NCI-H2171 (cell line): ENCODE results near the gene CPSF4.
A peak's percentile ranks its signal among the peaks of the same experiment; 100 is the strongest.

Experiments
- DNase-seq: peaks from one replicate; lab custom pipeline; 2025; lab: John Stamatoyannopoulos, UW

Gene CPSF4

GRCh38 chr7:99448855-99449254 lies 10.1 kb downstream of the CPSF4 start:
- no peak for DNase-seq

DNA sequence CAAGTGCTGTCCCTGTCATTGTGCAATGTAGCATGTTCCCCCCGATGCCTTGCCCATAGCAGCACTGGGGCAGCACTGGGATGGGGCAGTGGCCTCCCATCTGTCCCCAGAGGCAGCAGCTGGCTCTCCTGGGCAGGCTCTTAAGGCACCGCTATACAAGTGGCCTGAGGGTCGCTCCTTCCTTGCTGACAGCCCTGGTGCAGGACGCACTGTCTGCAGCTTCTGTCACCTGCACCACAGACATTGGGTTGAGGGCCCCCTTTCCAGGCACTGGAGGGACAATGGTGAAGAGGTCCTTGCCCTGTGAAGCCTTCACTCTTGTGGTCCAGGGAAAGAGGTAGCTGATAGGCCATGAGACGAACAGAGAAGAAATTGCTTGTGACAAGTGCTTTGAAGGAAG lies 10.6 kb downstream of the CPSF4 start:
- DNase-seq: no peak

- no peak for DNase-seq
Measured at GRCh38 chr7:99451936-99452335, 13.2 kb downstream of the CPSF4 start.

DNA sequence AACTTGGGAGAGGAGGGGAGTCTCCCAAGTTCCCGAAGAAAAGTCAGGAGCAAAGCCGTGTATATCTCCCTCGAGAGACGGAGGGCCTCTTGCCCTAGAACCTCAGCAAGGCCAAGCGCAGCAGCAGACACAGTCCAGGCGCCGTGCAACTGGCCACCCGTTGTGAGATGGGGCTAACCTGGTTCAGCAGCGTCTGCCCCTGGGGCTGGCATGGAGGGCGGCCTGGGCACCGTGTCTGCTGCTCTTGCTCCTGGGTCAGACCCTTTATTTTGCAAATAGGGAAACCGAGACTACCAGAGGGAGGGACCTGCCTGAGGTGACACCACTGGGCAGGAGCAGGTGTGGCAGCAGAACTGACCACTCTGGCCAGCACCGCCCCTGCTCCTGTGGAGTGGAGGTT lies 13.8 kb downstream of the CPSF4 start:
- no peak for DNase-seq

- no peak for DNase-seq
Measured at GRCh38 chr7:99453105-99453504, 14.4 kb downstream of the CPSF4 start.

DNA sequence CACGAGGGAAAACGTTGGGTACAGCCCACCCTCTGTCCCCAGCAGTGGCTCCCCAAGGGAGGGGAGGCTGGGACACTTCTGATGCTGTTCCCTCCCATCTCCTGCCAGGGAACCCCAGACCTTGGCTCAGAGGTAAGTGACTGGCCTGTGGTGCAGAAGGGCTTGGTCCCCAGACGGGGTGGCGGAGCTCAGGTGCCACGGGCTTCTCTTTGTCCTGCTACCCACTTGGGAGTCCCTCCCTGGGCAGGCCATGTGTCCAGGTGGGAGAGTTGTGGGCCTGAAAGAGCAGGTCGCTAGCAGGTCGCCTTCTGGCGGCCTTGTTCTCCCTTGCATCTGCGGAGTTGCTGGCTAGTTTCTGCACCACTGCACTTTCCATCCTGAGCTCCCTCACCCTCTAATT lies 17.1 kb downstream of the CPSF4 start:
- DNase-seq: no peak

DNA sequence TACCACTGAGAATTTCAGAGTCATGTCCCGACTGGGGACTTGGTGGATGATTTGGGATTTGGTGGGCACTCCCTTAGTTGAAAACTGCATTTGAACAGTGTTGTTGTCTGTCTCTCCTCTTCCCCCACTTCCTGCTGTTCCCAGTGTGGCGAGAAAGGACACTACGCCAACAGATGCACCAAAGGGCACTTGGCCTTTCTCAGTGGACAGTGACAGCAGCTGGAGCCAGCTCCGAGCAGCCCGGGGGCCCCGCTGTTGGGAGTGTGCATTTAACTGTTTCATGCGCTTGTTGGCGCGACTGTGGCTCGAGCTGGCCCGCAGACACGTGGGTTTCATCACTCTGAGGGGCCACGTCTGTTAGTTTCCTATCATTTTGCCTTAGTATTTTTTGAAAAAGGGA lies 17.5 kb downstream of the CPSF4 start:
- no peak for DNase-seq

DNA sequence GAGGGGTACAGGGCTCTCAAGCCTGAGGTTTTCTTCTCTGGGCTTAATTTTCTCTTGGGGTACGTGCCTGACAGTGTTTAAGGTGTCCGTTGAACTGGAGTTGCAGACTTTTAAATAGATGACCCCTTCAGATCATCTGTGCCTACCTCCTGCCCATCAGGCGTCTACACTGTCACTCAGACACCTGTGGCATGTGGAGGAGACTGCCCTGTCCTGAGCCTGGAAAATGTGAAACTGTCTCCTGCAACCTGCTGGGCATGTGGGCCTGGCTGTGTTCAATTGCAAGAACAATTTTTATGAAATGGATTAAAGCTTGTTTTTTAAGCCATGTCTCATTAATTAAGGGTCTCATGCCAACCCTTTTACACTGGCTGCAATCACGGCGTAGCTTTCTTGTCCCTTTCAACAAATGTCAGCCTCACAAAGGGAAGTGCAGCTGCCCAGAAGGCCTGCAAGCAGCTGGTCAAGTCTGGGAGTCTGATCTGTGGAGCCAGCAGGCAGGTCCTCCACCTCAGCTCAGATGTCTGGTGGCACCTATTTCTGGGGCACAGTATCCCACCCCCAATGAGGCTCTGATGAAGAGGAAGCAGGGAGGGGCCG lies 18.4 kb downstream of the CPSF4 start:
- DNase-seq: no peak

DNA sequence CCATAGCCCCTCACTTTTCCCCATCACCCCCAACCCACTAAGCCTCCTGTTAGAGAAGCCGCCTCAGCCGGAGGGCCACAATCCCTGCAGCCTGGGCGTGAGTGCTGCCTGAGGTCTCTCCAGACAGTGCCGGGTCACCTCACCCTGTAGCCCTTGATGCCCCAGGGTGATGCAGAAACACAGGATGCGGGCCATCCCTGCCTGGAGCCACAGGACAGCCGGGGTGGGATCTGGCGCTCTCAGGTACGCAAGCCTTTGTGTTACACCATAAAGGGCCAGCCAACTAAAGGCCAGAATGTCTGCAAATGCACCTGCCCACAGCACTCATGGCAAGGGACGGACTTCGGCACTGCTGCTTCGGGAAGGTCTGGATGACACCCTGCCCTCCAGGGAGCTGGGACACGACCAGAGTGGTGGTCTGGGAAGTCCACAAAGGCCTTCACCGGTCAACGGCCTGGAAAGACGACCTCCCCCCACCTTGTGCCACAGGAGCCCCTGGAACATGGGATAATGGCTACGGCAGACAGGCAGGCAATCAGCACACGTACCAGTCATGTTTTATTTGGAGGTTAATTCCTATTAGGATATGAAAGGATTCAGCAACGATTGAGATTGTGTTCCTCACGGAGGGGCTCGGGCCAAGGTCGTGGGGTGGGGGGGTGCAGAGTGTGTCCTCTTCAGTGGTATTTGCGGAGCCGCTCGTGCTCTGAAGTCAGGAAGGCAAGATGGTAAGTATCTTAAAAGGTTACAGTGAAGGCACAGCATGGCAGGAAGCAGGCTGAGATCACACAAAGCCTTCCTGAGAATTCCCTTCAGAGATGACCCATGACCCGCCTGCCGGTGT lies 19.1 kb downstream of the CPSF4 start:
- no peak for DNase-seq

DNA sequence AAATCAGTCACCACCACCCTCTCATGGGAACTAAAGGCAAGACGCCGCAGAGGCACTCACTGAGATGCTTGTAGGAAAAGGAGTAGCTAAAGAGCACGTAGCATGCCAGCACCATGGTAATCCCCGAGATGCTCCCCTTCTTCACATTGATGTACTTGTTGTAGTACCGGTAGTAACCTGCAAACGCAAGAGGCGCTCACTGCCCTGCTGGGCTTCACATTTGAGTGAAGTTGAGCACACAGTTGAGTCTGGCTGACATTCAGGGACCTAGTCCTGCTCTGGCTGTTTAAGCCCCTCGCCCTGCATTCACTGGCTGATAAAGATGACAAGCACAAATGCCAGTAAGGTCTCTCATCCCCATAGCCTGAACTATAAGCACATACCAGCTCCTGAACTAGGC lies 20.3 kb downstream of the CPSF4 start:
- DNase-seq: no peak

- DNase-seq: no peak
Measured at GRCh38 chr7:99460651-99461050, 21.9 kb downstream of the CPSF4 start.

GRCh38 chr7:99461221-99461620 lies 22.5 kb downstream of the CPSF4 start:
- no peak for DNase-seq

DNA sequence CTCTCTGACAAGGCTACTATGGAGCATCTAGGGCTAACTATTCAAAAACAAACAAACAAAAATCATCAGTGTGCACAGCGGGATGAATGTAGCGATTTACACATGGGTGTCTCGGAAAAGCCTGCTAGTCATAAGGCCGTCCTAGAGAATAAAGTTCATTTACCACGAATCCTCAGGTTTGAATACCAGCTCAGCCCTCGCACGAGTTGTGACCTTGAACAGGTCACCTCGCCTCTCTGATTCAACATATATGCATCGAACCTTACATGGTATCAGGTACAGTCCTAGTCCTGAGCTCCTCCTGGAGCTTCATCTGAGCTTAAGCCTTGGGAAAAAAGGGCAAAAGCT lies 26.7 kb downstream of the CPSF4 start:
- DNase-seq: no peak

DNA sequence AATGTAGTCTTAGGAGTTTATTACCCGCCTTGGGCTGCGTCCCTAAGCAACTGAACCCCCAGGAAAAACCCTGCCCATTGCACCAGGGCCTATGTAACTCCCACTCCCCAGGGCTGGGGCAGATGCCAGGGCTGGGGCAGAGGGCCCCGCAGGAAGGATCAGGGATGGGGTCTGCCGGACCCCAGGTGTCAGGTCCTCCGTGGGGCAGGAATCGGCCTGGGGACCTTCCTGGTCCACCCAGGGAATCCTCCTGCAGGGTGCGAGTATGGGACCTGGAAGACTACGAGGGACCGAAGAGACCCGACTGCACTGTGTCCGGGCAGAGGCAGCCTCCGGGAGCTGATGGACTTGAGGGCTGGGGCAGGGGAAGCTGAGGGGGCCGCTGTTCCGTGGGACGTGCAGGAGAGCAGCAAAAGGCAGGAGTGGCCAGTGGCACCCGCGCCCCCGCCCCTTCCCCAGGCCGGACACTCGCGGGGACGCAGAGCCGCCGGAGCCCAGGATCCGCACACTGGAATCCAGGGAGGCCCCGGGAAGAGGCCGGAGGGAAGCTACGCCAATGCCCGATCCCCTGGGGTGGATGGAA lies 29.7 kb downstream of the CPSF4 start:
- DNase-seq: no peak

DNA sequence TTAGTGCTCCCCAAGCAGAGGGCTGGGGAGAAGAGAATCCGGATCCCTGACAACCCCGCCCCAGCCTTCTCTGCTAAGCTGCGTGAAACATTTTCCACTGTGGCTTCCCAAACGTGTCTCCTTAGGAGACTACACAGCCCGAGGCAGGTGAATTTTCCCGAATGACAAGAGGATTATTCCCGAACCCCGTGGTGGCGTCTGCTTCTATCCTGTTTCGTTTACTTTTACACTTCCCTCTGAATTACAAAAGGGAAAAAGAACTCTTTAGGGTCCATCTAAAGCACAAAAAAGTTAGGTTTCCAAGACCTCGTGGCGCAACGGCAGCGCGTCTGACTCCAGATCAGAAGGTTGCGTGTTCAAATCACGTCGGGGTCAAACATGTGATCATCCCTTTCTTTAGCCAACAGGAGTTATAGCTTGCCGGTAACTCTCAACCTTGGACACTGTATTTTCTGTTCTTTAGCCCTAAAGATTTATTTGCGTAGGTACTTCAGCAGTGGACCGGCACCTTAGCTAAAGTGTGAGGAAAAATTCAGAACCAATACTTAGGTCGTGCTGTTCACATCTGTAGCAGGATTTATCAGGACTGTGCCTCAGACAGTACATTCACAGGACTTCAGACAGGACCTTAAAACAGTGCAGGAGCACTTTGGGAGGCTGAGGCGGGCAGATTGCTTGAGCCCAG lies 30.8 kb downstream of the CPSF4 start:
- no peak for DNase-seq

DNA sequence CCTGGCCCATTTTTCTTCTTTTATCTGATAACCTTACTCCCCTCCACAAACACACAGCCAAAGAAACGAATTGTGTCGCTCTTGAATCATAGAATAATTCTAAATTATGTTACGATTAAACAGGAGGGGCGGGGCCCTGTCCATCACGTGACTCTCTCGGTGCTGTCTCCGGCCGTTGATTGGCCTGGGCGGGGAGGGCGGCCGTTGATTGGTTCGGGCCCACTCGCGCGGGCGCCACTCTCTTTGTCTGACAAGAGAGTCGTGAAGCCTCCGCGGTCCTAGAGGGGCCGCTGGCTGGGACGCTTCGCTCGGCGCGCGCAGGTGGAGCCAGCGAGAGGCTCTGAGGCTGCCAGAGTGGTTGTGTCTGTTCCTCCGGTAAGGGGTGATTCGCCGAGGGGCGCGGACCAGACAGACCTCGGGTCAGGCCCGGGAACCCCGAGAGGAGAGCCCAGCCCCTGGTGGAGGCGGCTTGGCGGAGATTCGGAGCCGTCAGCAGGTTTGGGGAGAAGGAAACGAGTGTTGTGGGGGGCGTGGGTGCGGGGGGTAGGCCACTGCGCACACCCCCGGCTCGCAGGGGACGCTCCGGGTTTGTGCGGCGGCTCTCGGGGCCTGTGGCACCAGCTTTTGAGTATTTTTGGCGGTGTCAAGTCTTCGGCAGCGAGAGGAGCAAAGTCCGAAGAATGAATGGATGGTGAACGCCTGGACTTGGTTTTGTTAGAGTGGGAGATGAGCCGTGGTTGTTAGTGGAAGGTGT lies 34.0 kb downstream of the CPSF4 start, which contains the start of gene ZNF789:
TSS of gene ZNF789 (plus strand) at position 330 of the 754 bp plus-strand sequence. CDS start 3,567 bp downstream, outside the sequence.
- DNase-seq: peak; percentile 95

DNA sequence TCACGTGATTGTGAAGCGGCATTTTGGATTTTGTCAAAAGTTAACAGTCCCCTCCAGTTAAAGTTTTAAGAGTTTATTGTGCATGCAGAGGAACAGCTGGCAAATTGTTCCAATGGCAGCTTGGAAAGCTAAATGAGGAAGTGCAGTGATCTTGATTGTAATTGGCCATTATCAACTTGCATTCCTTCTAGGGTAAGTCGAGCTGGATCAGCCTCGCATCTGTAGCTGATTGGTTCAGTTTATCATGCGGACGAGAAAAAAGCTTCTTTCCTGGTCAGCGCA lies 34.5 kb downstream of the CPSF4 start:
- no peak for DNase-seq

- no peak for DNase-seq
Measured at GRCh38 chr7:99476107-99476506, 37.4 kb downstream of the CPSF4 start.

GRCh38 chr7:99478464-99479440 lies 40.0 kb downstream of the CPSF4 start:
- DNase-seq: no peak

GRCh38 chr7:99485094-99485493 lies 46.4 kb downstream of the CPSF4 start:
- no peak for DNase-seq

- DNase-seq: no peak
Measured at GRCh38 chr7:99489235-99489634, 50.5 kb downstream of the CPSF4 start.
